Measurements from ENCODE around the gene DGKG. TPM values are rescaled to one million over a fixed set of nuclear protein-coding genes. Genes with fewer than 3 reads are reported as not detected.

DGKG gene
- total RNA-seq, 4 donors from 2014 or later = 0.84 to 5.8 (median 2.9) TPM

DNA sequence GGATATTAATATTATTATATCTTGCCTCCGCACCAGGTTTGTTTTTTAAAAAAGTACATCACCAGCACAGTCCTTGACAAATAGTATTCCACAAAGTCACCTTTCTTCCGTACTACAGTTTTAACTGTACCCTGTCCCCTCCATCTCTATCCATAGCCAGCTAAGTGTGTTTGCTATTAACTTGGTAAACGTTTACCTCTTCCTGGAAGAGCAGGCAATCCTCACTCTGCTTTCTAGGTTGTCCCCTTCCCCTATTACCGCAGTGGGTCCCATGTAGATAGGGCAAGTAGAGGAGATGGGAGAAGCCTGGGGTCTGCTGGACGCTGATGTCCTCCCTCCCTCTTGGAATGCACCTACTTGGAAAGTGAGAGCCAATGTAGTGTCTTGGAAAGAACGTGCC lies 169.2 kb downstream of the DGKG start:
- TF ChIP-seq, protein P1, sequence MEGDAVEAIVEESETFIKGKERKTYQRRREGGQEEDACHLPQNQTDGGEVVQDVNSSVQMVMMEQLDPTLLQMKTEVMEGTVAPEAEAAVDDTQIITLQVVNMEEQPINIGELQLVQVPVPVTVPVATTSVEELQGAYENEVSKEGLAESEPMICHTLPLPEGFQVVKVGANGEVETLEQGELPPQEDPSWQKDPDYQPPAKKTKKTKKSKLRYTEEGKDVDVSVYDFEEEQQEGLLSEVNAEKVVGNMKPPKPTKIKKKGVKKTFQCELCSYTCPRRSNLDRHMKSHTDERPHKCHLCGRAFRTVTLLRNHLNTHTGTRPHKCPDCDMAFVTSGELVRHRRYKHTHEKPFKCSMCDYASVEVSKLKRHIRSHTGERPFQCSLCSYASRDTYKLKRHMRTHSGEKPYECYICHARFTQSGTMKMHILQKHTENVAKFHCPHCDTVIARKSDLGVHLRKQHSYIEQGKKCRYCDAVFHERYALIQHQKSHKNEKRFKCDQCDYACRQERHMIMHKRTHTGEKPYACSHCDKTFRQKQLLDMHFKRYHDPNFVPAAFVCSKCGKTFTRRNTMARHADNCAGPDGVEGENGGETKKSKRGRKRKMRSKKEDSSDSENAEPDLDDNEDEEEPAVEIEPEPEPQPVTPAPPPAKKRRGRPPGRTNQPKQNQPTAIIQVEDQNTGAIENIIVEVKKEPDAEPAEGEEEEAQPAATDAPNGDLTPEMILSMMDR (IDR thresholded peaks at IDR 0.05) = no peak
- DNase-seq (ENCODE audit: low spot score) (no peak), ATAC-seq (ENCODE audit: low FRiP score) (no peak)

GRCh38 chr3:186189492-186189891 lies 172.5 kb downstream of the DGKG start:
- TF ChIP-seq, protein P1 (IDR thresholded peaks at IDR 0.05) = no peak
- no peak for DNase-seq (ENCODE audit: low spot score)
- ATAC-seq (ENCODE audit: low FRiP score) = no peak

- DNase-seq (ENCODE audit: low spot score) (no peak), ATAC-seq (ENCODE audit: low FRiP score) (no peak)
- TF ChIP-seq, protein P1 (IDR thresholded peaks at IDR 0.05) = no peak
Observed at GRCh38 chr3:186187401-186188275, 174.4 kb downstream of the DGKG start.

- TF ChIP-seq, protein P1 (IDR thresholded peaks at IDR 0.05) = no peak
- no peak for DNase-seq (ENCODE audit: low spot score)
- no peak for ATAC-seq (ENCODE audit: low FRiP score)
Observed at GRCh38 chr3:186185194-186185787, 176.7 kb downstream of the DGKG start.

DNA sequence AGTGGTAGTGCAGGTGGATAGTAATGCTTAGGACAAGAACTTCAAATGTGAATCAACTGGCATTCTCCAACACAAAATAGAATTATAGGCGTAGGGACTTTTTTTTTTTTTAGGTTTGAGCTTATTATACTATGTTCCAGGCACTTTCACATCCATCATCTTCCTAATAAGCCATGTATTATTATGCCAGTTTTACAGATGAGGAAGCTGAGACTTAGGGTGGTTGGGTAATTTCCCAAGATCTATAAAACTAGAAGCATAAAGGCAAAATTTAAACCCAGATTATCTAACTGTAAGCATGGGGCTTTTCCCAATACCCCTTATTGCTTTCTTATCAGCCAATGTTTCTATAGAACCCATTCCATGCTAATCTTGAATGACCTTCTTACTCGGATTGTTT lies 178.0 kb downstream of the DGKG start:
- TF ChIP-seq, protein P1 (IDR thresholded peaks at IDR 0.05) = no peak
- DNase-seq (ENCODE audit: low spot score) (no peak), ATAC-seq (ENCODE audit: low FRiP score) (no peak)

- ATAC-seq (ENCODE audit: low FRiP score) = no peak
- TF ChIP-seq, protein P1 (IDR thresholded peaks at IDR 0.05) = no peak
- no peak for DNase-seq (ENCODE audit: low spot score)
Observed at GRCh38 chr3:186182850-186183249, 179.2 kb downstream of the DGKG start.

Measured in omental fat pad (tissue), 4 donors.